K562 (cell line): ENCODE data around the gene DAO. TPM values are rescaled to one million over a fixed set of nuclear protein-coding genes. Genes with fewer than 3 reads are reported as not detected.

ENCODE experiments used
- CHD1 ChIP-seq: fragments of 200-600 bp; sonication (generic); IDR thresholded peaks from one replicate; pipeline ENCODE4 v1.6.1; 2012; ENCODE audit warnings: mild to moderate bottlenecking, moderate library complexity, low read length, inconsistent platforms
- CHD7 ChIP-seq: fragments of 200-600 bp; sonication (generic); IDR thresholded peaks from one replicate; pipeline ENCODE4 v1.6.1; 2012; ENCODE audit warnings: mild to moderate bottlenecking, low read depth, low read length, inconsistent platforms
- CREBBP ChIP-seq: IDR thresholded peaks from one replicate; pipeline ENCODE4 v1.6.1; 2012; ENCODE audit warnings: low read depth, mild to moderate bottlenecking, control low read depth, inconsistent platforms, low read length
- CXXC5 ChIP-seq: fragments of 250-450 bp; sonication (Bioruptor Pico); IDR thresholded peaks from 2 replicates; pipeline ENCODE4 v1.8.0; 2022; ENCODE audit warnings: inconsistent platforms, mild to moderate bottlenecking, moderate library complexity
- DNMT1 ChIP-seq: fragments of 450-650 bp; IDR thresholded peaks from 2 replicates; pipeline ENCODE4 v1.6.1; 2016; ENCODE audit warnings: antibody characterized with exemption, mild to moderate bottlenecking
- HDAC3 ChIP-seq: fragments of 450-650 bp; IDR thresholded peaks from 2 replicates; pipeline ENCODE4 v1.6.1; 2018; ENCODE audit warnings: borderline replicate concordance, mild to moderate bottlenecking, moderate library complexity; ENCODE audit not compliant: partially characterized antibody
- HMG20A ChIP-seq: fragments of 450-650 bp; formaldehyde crosslinking; conservative IDR thresholded peaks from 2 replicates; pipeline ENCODE4 v1.4.0; 2020; ENCODE audit warnings: mild to moderate bottlenecking, mixed read lengths
- KLF10 ChIP-seq: fragments of 250-450 bp; sonication (Bioruptor Pico); IDR thresholded peaks from 2 replicates; pipeline ENCODE4 v1.6.1; 2021; ENCODE audit warnings: matching md5 sums
- MAX ChIP-seq: sonication (generic); formaldehyde crosslinking; IDR thresholded peaks from 2 replicates; pipeline ENCODE4 v1.9.0; 2022; ENCODE audit warnings: mild to moderate bottlenecking, missing genetic modification reagents
- MAZ ChIP-seq, 2 experiments: fragments of 450-650 bp in 1 of 2; sonication (generic) in 1 of 2; formaldehyde crosslinking; IDR thresholded peaks in 1 of 2; conservative IDR thresholded peaks in 1 of 2; 2 replicates each; pipeline versions ENCODE4 v1.4.0 to v1.5.0; 2020; ENCODE audit warnings: mild to moderate bottlenecking in 1 of 2, missing genetic modification reagents in 1 of 2
- MED1 ChIP-seq: sonication (generic); formaldehyde crosslinking; IDR thresholded peaks from 2 replicates; pipeline ENCODE4 v1.8.1; 2023; ENCODE audit warnings: missing genetic modification reagents, borderline replicate concordance
- PRDM10 ChIP-seq: fragments of 450-650 bp; IDR thresholded peaks from 2 replicates; pipeline ENCODE4 v1.6.1; 2018; ENCODE audit not compliant: partially characterized antibody
- polyA plus RNA-seq, 8 experiments: library from polyadenylated mRNA; depleted of rRNA in 4 of 8; stranded (reverse) in 5 of 8; unstranded in 3 of 8; fragments of >200 nt; fragmentation: Nextera tagmentation in 2 of 8; fragmentation: Illumina TruSeq in 1 of 8; extraction: Ambion mirVana in 2 of 8; extraction: Trizol in 1 of 8; gene quantifications; 2 replicates each; pipeline versions ENCODE4 v1.2.1 to v1.2.3, GENCODE V29; 2011 to 2014; ENCODE audit warnings: inconsistent platforms in 1 of 8, missing spikeins in 1 of 8
- total RNA-seq, 7 experiments: library from RNA; depleted of rRNA in 6 of 7; stranded (reverse); fragments of >200 nt in 6 of 7; fragmentation: Illumina TruSeq in 2 of 7; extraction: Trizol in 2 of 7; gene quantifications; 2 replicates each; pipeline versions ENCODE4 v1.2.1 to v1.2.3, GENCODE V29; 2011 to 2021; ENCODE audit warnings: low replicate concordance in 1 of 7

Gene DAO
- total and polyA plus RNA-seq, 9 of the 15 experiments (the other 6 are each of a cell fraction or from before 2014, with no cell fraction given): not detected

- TF ChIP-seq PRDM10 (no peak), HDAC3 (no peak), MED1 (CRISPR knock-in tag) (no peak), KLF10 (no peak), DNMT1 (no peak), CREBBP (no peak), MAX (CRISPR knock-in tag) (peak; percentile 47; the same call in 1 of the 2 replicates), CXXC5 (CRISPR knock-in tag) (0 out of 2 replicates have a peak, but pooled peaks have one; percentile 17), CHD1 (peak; percentile 37), CHD7 (no peak), MAZ (CRISPR knock-in tag; conservative IDR thresholded peaks at IDR 0.05 in 1 of 2, IDR thresholded peaks at IDR 0.05 in 1 of 2) (no peak), HMG20A (CRISPR knock-in tag) (no peak)
Measured at GRCh38 chr12:108856428-108857157, 23.3 kb upstream of the DAO start (continued).
